NCI-H187 (cell line): ENCODE measurements around the gene AGBL4.
A peak's percentile ranks its signal among the peaks of the same experiment; 100 is the strongest.

ENCODE experiments used
- DNase-seq, 2 experiments: peaks; one replicate each; lab custom pipeline; 2025; lab: John Stamatoyannopoulos, UW

AGBL4 gene

DNA sequence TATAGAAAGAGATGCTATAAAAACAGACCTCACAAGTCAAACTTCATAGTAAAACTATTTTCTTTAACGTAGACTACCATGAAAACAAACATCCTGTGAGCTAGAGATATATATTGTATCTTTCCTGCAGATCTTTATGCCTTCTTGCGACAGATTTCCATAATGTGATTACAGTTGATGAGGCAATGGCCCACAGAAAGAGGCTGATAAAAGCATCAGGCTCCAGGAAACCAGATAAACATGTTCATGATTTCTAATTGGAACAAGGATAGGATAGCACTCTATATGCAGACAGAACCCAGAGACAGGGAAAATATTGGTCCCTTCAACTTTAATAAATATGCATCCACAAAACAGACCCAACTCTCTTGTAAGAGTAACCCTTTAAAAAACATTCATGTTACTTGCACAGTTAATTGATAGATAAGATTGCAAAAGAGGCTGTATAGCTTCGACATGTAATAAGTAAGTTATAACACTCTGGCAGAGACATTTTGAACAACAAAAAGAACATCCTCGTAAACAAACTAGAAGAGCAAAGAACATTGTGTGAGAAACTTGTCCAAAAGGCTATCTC lies 329.4 kb downstream of the AGBL4 start:
- DNase-seq: no peak

DNA sequence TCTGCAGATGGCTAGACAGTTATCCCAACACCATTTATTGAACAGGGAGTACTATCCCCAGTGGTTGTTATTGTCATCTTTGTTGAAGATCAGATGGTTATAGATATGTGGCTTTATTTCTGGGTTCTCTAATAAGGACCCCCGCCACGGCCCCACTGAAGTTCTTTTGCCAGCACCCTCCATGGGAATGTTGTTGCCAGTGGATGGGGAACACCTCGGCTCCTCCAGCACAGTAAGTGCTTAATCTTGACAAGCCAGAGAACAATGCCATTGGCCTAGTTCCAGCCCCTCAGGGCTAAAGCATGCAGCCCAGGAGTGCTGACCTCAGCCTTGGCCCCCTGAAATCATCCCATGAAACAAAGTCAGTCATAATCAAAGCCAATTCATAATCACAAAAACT lies 337.6 kb downstream of the AGBL4 start:
- no peak for DNase-seq

DNA sequence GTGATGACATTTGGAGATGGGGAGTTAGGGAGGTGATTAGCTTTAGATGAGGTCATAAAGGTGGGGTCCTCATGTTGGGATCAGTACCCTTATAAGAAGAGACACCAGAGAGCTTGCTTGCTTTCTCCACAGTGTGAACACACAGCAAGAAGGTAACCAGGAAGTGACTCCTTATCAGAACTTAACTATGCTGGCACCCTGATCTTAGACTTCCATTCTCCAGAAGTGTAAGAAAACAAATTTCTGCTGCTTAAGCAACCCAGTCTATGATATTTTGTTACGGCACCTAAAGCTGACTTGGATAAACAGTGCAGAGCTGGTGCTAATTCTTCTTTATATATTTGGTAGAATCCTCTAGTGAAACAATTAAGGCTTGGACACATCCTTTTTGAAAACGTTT lies 346.0 kb downstream of the AGBL4 start:
- DNase-seq: no peak

DNA sequence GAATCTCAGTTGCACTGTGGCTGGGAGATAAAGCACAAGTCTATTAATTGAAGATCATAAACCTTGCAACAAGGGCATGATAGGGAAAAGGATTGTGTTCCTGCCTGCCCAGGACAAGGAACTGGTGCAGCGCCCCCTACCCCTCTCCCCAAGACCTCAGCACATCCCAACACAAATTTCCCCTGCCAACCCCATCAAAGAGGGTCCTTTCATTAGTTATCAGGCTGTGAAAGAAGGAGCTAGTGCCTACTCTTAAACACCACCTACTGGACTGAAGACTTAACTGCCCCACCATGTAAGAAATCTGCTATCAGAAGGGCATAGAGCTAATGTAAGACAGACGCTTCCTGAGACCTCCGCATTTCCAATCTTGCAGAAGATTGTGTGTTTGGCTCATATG lies 372.6 kb downstream of the AGBL4 start:
- no peak for DNase-seq

DNA sequence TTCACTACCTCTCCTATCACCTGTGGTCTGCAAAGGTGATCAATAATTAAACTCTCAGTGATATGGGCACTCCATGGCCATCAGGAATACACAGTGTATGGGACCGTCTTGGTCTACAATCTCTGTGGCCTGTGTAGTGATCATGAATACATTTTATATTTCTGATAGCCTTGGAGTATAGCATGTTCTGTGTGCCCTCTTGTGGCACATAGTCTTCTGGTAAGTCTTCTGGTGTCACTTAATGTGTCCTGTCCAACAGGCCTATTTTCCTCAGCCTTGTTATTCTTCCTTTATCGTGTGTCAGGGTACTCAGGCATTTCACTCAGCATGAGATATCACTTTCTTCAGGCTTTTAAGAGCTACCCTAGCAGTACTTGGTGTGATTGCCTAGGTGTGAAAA lies 393.6 kb downstream of the AGBL4 start:
- no peak for DNase-seq

DNA sequence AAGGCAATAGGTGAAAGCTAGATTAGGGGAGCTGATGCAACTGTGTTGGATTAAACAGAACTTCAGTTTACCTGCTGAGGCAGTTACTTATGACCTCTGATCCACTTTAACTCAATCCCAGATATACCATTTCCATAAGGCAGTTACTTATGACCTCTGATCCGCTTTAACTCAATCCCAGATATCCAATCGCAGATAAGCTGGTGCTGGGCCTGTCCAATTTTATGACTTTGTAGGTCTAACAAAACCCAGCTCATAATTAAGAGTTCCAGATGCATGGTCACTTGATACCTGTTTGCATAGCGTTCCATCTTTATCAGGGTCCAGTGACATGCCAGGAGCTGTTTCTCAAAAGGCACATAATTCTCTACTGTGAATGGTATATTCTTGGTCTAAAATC lies 396.0 kb downstream of the AGBL4 start:
- no peak for DNase-seq

DNA sequence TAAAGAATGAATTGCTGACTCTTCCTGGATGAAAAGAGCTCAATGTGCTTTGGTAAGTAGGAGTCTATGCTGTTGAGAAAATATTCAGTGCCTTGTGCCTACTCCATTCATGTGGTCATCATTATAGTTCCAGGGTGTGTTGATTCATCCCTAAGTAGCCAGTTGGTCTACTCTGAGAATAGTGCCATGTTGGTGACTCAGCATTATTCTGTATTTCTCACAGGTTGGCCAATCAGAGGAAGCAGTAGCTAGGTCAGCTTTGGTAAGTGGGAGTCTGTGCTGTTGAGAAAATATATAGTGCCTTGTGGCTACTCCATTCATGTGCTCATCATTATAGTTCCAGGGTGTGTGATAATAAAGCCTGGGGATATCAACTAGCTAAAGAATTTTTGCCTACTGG lies 397.3 kb downstream of the AGBL4 start:
- DNase-seq: no peak

DNA sequence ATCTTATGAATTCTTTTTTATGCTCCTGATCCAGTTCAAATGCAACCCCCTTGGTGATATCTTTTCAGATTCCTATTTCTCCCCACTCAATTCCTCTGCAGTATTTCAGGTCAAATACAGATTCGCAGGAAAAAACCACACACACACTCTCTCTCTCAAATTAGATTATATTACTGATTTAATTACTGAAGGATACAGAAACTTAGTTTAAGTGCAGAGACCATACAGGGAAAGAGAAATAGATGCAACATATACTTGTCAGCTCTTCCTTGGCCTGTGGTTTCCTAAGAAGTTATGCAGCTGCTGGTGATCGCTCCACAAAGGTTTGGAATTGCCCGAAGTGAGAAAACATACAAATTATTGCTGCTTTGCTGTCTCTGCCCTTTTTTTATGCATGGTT lies 400.9 kb downstream of the AGBL4 start:
- no peak for DNase-seq

DNA sequence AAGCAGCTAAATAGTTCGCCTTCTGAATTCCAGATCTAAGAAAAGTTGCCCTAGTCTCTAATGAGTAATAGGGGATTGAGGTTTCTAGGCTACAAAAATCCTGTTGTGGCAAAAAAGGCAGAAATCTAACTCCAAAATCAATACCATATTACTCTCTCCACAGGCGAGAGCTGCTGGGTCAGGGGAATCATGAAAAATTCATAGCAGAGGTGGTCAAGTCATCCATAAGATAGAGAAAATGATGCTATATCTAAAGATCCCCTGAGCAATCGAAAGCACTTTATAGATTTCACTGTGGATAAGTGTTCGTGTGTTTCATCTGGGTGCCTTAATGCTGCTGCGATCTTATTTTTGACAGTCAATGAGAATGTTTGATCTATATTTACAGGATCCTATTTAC lies 417.7 kb downstream of the AGBL4 start:
- DNase-seq: no peak

DNA sequence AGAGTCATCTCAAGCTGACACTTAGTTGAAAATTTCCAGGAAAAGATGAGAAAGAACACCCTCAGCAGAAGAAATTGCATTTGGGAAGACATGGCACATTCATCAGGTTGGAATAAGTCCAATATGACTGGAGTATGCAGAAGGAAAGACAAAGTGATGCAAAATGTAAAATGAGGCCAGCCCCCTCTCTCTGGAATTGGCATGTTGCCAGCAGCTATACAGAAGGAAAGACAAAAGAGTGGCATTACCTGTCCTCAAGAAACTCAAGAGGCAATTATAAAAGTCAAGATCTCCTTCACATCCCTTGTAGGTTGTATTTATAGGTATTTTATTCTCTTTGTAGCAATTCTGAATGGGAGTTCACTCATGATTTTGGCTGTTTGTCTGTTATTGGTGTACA lies 426.3 kb downstream of the AGBL4 start:
- peak in 1 of 2 experiments; percentile 5 for DNase-seq

DNA sequence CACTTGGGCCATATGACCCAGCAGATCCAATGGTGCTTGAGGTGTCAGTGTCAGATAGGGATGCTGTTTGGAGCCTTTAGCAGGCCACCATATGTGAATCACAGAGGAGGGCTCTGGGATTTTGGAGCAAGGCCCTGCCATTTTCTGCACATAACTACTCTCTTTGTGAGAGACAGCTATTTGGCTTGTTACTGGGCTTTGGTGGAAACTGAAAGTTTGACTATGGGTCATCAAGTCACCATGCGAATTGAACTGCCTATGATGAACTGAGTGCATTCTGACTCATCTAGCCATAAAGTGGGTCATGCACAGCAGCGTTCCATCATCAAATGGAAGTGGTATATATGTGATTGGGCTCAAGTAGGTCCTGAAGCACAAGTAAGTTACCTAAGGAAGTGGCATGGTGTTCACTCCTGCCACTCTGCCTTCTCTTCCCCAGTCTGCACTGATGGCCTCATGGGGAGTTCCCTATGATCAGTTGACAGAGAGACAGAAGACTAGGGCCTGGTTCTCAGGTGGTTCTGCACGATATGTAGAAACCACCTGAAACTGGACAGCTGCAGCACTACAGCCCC lies 447.3 kb downstream of the AGBL4 start:
- DNase-seq: no peak

DNA sequence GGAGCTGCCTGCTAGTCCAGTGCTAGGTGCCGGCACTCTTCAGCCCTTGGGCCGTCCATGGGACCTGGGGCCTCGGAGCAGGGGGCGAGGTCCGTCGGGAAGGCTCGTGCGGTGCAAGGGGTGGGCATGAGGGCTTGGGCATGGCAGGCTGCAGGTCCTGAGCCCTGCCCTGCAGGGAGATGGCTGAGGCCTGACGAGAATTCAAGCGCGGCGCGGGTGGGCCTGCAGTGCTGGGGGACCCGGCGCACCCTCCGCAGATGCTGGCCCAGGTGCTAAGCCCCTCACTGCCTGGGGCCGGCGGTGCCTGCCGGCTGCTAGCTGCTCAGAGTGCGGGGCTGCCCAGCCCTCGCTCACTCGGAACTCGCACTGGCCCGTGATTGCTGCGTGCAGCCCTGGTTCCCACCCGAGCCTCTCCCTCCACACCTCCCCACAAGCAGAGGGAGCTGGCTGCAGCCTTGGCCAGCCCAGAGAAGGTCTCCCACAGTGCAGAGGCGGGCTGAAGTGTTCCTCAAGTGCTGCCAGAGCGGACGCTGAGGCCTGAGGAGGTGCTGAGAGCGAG lies 467.0 kb downstream of the AGBL4 start:
- no peak for DNase-seq

DNA sequence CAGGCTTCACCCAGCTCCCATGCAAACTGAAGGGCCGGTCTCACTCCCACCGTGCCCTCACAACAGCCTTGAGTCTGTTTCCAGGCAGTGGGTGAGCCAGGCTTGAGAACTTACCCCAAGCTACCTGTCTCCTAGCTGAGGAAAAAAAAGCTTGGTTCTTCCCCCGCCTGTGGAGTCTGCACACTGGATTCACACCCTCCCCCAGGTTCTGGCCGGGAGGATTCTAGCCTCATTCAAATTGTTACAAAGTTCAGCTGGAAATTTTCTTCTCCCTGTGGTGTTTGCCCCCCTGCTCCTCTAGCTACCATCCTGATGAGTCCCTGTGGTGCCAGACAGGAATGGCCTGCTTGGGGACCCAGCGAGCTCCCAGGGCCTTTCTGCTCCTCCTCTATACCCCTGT lies 471.7 kb downstream of the AGBL4 start:
- no peak for DNase-seq

DNA sequence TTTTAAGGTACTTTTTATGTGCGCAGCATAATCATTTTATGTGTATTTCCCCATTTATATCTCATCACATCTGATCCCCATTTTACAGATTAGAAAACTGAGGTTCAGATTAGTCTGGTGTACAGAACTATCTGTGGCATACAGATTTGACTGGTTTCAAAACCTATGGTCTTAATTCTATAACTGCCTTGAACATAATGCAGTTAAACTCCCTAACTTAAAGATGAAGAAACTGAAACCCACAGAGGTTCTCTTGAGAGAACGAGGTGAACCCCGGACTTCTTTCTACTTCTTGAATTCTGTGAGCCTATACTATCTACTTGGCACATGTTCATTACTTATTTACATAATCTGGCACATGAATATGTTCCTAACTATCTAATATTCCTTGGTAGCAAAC lies 479.1 kb downstream of the AGBL4 start:
- no peak for DNase-seq

DNA sequence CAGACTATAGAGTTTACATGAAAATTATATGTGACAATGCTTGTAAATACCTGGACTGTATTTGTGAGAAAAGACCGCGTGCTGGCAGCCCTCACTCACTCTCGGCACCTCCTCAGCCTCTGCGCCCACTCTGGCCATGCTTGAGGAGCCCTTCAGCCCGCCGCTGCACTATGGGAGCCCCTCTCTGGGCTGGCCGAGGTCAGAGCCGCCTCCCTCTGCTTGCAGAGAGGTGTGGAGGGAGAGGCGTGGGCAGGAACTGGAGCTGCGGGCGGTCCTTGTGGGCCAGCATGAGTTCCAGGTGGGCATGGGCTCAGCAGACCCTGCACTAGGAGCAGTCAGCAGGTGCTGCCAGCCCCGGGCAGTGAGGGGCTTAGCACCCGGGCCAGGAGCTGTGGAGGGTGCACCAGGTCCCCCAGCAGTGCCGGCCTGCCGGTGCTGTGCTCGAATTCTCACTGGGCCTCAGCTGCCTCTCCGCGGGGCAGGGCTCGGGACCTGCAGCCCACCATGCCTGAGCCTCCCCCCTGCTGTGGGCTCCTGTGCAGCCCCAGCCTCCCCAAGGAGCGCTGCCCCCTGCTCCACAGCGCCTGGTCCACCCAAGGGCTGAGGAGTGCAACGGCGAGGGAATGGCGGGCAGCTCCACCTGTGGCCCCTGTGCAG lies 482.5 kb downstream of the AGBL4 start:
- DNase-seq: no peak

DNA sequence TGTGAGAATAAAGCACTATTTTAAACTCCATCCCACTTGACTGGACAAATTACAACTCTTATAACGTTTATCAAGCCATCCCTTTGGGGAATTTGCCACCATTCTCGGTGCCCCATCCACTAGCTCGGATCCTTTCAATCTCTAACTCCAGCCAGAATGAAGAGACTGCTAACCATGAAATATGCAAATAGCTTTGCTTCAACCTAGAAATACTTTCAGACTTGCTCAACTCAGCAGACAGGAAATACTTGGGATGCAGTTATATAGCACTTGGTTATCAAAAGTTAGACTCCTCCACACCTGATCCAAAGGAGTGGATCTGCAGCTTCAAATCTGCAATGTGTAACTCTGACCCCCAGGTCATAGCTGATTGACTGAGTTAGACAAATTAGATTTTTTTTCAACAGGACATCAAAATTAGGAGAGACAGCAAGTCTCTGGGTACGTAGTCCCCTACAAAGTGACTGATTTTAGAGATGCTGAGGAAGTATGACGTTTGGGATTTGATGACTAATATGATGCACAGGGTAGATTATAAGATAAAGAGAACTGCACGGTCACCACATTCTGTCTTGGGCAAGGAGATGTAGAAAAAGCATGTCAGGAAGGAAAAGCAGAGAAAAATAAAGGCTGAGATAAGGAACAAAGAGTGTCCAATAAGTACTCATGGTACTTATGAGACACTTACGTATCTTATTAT lies 496.0 kb downstream of the AGBL4 start:
- DNase-seq: no peak

DNA sequence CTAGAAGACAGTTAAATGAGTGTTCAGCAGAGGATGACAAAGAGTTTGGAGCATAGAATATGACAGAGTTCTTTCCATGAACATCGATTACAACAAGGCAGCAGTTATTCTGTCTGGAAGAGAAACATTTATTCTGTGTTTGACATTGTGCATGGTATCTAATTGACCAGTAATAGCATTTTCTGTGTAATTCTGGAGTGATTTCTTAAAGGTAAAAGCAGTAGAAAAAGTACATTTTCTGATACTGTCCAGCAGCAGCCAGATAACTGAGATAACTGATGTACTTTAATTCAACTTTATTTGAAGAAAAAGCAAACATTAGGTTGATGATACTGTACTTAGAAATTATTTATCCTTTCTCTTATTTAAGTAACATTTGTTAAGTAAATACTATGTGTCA lies 497.1 kb downstream of the AGBL4 start:
- DNase-seq: no peak

DNA sequence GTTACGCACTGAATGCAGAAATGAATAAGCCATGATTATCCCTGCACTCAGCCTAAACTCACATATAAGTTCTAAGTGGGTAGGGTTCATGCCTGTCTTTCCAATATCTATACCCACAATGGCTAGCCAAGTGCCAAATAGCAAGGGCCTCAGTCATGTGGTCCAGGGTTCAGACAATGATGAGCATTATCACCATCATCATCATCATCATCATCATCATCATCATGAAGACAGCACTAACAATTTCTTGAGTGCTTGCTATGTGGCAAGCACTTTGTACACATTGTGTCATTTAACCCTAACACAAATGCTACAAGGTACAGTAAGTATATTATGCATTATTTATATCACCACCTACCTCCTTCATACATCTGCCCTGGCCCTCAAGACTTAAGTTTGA lies 500.0 kb downstream of the AGBL4 start:
- no peak for DNase-seq

DNA sequence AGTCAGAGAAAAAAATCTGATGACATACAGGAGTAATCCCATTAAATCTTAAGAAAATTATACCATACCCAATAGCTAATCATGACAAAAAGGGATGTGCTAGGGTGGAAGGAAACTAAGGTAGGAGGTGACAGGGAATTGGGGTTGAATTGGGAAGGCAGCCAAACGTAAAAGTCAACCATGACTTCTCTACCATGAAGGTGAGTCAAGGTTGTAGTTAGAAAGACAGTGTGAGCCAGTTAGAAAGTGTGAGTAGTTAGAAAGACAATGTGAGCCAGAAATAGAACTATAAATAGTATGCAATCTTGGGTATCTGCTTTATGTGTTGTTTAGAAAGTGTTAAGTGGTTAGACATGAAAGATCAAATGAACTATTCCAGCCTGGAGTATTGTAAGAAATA lies 556.8 kb downstream of the AGBL4 start:
- DNase-seq: no peak

DNA sequence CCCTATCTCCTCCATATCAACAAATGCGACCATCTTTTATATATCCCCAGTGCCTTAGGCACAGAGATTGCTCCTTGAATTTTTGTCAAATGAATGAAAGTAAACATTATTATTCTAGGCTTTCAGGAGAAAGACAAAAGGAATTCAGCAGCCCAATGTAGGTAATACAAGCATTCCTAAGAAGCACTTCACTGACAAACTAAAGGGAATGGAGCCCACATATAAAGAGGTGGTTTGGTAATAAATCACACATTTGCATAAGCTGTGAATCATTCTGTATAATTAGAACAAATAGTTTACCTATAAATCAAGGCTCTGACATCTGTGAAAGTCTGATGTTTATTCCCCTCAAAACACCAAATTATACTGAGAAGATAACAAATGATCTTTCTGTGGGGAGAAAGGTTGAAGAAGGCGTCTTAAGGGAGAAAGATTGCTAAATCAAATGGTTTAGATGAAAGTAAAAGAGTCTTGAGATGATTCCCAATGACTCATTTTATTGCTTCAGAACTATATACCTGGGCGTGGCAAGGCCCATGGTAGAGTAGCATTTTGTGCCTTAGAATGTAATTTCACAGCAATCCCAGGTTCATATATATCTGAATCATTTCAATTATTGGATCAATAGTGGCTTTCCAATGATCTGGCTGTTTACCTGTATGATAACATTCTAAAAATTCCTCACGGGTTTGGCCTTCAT lies 558.1 kb downstream of the AGBL4 start:
- no peak for DNase-seq

DNA sequence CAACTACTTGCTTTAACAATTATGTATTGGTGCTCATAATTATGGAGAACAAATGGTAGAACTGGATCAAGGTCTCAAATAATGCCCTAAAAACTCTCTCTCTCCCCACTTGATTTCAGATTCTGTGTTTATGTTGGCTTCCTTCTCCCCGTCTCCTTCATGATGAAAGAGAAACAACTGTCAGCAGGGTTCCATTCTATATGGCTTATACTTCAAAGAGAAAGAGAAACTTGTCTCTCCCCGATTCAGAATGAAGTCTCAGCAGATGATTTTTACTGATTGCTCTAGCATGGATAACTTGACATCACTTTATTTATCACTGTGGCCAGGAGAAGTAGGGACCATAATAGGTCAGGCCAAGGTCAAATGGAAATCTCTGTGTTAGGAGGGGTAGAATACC lies 575.6 kb downstream of the AGBL4 start:
- no peak for DNase-seq

DNA sequence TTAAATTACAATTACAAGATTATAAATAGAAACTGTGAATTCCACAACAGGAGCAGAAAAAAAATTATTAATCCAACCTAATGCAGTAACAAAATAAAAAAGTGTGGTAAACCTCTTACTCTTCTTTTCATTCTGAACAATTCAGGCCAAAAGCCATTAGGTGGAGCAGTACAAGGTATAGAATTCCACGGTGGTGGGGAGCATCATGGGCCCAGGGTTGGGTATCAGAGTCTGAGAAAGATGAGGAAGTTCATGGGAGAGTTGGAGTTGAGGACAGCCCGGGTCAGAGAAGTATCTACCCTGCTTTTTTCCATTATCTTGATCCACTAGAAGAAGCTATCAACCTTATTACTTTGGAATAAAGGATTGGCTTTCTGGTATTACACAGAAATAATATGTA lies 586.9 kb downstream of the AGBL4 start:
- no peak for DNase-seq
